ENCODE data around the gene PTPRD.

The PTPRD gene

DNA sequence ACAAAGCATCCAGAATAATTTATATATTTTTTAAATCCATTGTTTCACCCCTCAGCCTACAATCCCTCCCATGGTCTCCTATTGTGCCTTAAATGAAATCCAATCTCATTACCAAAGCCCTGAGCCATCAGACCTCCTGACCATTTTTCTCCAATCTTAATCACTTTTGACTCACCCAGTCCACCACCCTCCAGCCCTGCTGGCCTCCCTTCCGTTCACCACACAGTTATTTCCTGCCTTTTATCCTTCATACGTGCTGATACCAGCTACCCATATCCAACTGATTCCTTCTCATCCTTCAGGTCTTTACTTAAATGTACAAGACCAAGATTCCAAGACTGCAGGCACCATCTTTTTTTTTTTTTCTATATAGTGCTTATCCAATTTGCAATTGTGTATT is 1786.5 kb downstream of the PTPRD start:
- Histone ChIP-seq H3K27ac (ENCODE audit: low read depth, low read length, severe bottlenecking) (no peak overlapping the region), H3K36me3 (ENCODE audit: control insufficient read depth, insufficient read depth, low read length) (no peaks in the 10 kb centered on the region), H3K4me3 (ENCODE audit: extremely low read depth, insufficient read depth, low read length, poor library complexity, severe bottlenecking) (no peak overlapping the region), H3K4me1 (ENCODE audit: control insufficient read depth, insufficient read depth, low read length, poor library complexity, severe bottlenecking) (peaks cover 4% of the 10 kb centered on the region), H3K9me3 (ENCODE audit: control insufficient read depth, low read length) (no peaks in the 10 kb centered on the region)
- 73 to 89% methylated on average over 2 of the region's 2 CpGs for WGBS, 2 experiments (ENCODE audit: insufficient coverage in 2 of 2)

DNA sequence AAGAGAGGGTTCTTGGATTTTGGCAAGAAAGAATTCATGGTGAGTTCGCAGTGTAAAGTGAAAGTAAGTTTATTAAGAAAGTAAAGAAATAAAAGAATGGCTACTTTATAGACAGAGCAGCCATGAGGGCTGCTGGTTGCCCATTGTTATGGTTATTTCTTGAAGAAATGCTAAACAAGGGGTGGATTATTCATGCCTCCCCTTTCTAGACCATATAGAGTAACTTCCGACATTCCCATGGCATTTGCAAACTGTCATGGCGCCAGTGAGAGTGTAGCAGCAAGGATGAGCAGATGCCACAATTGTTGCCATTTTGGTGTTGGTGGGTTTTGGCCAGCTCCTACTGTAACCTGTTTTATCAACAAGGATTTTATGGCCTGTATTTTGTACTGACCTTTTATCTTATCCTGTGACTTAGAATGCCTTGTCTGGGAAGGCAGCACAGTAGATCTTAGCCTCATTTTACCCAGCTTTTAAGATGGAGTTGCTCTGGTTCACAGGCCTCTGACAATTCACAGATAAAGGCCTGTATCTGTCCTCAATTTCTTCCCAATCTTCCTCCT is 1787.1 kb downstream of the PTPRD start:
- Histone ChIP-seq H3K27ac (ENCODE audit: low read depth, low read length, severe bottlenecking) (no peak overlapping the region), H3K4me3 (ENCODE audit: extremely low read depth, insufficient read depth, low read length, poor library complexity, severe bottlenecking) (no peak overlapping the region), H3K4me1 (ENCODE audit: control insufficient read depth, insufficient read depth, low read length, poor library complexity, severe bottlenecking) (peaks cover 4% of the 10 kb centered on the region), H3K9me3 (ENCODE audit: control insufficient read depth, low read length) (no peaks in the 10 kb centered on the region), H3K36me3 (ENCODE audit: control insufficient read depth, insufficient read depth, low read length) (no peaks in the 10 kb centered on the region)
- 63 to 94% methylated on average over 2 to 3 of the region's 3 CpGs for WGBS, 2 experiments (ENCODE audit: insufficient coverage in 2 of 2)

DNA sequence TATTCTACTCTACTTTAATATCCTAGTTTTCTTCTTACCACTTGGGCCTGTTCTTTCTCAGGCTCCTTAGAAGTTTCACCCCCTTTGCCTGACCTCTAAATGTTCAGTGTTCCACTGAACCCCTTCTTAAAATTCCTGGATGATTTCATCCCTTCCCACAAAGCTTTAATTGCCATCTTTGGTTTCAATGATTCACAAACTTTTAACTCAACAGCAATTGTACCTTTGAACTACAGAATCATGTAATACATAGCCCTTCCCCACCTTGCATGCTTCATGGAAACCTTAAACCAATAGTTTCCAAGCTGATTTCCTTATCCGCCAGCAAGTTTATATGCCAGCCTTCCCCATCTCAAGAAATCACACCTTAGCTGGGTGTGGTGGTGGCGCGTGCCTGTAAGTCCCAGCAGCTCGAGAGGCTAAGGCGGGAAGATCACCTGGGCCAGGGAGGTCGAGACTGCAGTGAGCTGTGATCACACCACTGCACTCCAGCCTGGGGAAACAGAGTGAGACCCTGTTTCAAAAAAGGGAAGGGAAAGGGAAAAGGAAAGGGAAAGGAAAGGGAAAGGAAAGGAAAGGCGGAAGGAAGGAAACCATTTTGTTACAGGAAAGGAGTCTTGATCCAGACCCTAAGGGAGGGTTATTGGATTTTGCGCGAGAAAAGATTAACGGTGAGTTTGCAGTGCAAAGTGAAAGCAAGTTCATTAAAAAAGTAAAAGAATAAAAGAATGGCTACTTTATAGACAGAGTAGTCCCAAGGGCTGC is 1789.5 kb downstream of the PTPRD start:
- 92 to 100% methylated on average over 8 to 10 of the region's 10 CpGs for WGBS, 2 experiments (ENCODE audit: insufficient coverage in 2 of 2)
- Histone ChIP-seq H3K27ac (ENCODE audit: low read depth, low read length, severe bottlenecking) (no peak overlapping the region), H3K4me3 (ENCODE audit: extremely low read depth, insufficient read depth, low read length, poor library complexity, severe bottlenecking) (no peak overlapping the region)

DNA sequence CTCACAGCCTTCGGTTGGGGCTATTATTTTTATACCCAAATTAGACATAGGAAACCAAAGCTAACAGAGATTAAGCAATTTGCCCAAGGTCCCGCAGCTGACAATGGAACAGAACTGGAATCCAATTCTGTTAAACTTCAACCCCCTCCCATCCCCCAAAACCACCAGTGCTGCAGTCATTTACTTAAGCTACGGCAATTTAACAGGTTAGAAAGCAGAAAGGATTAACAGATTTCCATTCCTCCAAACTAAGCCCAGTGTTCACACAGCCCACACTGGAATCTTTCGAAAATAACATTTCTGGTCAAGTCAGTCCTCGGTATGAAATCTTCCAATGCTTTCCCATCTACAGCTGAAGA is 1790.2 kb downstream of the PTPRD start:
- H3K4me1 ChIP-seq (ENCODE audit: control insufficient read depth, insufficient read depth, low read length, poor library complexity, severe bottlenecking): peaks cover 4% of the 10 kb centered on the region
- no peak overlapping the region for H3K4me3 ChIP-seq (ENCODE audit: extremely low read depth, insufficient read depth, low read length, poor library complexity, severe bottlenecking)
- no peaks in the 10 kb centered on the region for H3K9me3 ChIP-seq (ENCODE audit: control insufficient read depth, low read length)
- 94 to 100% methylated on average over 3 to 5 of the region's 5 CpGs for WGBS, 2 experiments (ENCODE audit: insufficient coverage in 2 of 2)
- no peak overlapping the region for H3K27ac ChIP-seq (ENCODE audit: low read depth, low read length, severe bottlenecking)
- H3K36me3 ChIP-seq (ENCODE audit: control insufficient read depth, insufficient read depth, low read length): no peaks in the 10 kb centered on the region

More for the DNA sequence above, 1789.5 kb downstream of the PTPRD start:
- Histone ChIP-seq H3K36me3 (ENCODE audit: control insufficient read depth, insufficient read depth, low read length) (no peaks in the 10 kb centered on the region), H3K9me3 (ENCODE audit: control insufficient read depth, low read length) (no peaks in the 10 kb centered on the region), H3K4me1 (ENCODE audit: control insufficient read depth, insufficient read depth, low read length, poor library complexity, severe bottlenecking) (peaks cover 4% of the 10 kb centered on the region)

DNA sequence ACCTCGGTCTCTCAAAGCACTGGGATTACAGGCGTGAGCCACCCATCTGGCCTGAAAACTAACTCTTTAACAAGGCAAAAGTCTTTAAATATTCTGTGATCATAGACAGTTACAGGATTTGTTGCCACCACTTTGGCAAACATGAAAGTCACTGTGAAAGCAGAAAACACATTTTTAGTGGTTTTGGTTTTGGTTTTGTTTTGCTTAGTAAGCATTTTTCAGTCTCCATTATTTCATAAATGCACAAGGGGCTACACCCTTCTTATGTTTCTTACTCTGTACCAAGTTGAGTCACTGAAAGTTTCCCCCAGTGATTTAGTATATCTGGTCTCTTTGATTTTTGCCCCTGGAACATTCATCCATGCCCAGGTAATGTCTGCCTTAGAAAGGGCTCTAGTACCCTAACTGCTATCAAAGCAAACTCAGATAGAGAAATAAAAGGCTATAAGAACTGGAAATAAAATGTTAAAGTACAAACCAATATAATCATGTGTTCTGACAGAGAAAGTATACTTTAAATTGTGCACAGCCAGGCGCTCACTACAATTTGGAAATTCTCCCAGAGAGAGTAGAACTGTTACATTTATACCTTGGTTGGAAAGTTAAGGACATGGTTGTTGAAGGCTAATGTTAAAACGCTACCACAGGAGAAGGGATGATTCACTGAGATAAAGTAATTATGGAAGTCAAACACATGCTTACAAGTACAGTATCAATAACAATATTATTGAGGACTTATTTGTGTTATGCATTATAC is 1790.7 kb downstream of the PTPRD start:
- no peaks in the 10 kb centered on the region for H3K36me3 ChIP-seq (ENCODE audit: control insufficient read depth, insufficient read depth, low read length)
- no peak overlapping the region for H3K27ac ChIP-seq (ENCODE audit: low read depth, low read length, severe bottlenecking)
- no peaks in the 10 kb centered on the region for H3K9me3 ChIP-seq (ENCODE audit: control insufficient read depth, low read length)
- WGBS, 2 experiments (ENCODE audit: insufficient coverage in 2 of 2): 90 to 100% methylated on average over 2 of the region's 4 CpGs
- H3K4me1 ChIP-seq (ENCODE audit: control insufficient read depth, insufficient read depth, low read length, poor library complexity, severe bottlenecking): peaks cover 8% of the 10 kb centered on the region
- no peak overlapping the region for H3K4me3 ChIP-seq (ENCODE audit: extremely low read depth, insufficient read depth, low read length, poor library complexity, severe bottlenecking)

DNA sequence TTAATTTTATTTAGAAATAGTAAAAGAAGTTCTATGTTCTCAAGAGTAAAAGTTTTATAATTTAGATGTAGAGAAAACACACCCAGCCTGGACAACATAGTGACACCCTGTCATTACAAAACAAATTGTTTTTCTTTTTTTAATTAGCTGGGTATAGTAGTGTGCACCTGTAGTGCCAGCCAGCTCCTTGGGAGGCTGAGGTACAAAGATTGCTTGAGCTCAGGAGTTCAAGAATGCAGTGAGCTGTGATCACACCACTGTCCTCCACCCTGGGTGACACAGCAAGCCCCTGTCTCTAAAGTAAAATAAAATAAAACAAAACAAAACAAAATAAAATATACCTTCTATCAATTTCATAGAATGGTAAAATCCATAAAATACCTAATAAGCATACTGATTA is 1795.5 kb downstream of the PTPRD start:
- Histone ChIP-seq H3K36me3 (ENCODE audit: control insufficient read depth, insufficient read depth, low read length) (peaks cover 4% of the 10 kb centered on the region), H3K27ac (ENCODE audit: low read depth, low read length, severe bottlenecking) (no peak overlapping the region), H3K4me3 (ENCODE audit: extremely low read depth, insufficient read depth, low read length, poor library complexity, severe bottlenecking) (no peak overlapping the region), H3K9me3 (ENCODE audit: control insufficient read depth, low read length) (no peaks in the 10 kb centered on the region), H3K4me1 (ENCODE audit: control insufficient read depth, insufficient read depth, low read length, poor library complexity, severe bottlenecking) (peaks cover 20% of the 10 kb centered on the region)

DNA sequence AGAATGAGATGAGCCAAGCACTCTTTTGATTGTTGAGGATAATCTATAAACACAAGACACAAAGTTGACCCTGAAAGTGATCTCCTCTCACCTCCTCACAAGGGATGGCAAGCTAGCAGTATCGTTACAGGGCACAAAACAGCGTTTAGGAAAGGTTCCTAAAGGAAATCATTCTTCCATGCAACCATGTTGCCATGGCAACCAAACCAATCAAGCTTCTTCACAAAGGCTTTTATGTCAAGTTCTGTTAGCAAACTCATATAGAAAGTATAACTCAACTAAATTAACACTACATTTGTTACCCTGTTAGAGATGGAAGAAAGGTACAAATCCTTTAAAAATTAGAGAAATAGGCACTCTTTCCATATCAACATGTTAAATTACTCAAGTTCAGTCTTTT is 1796.4 kb downstream of the PTPRD start:
- no peaks in the 10 kb centered on the region for H3K9me3 ChIP-seq (ENCODE audit: control insufficient read depth, low read length)
- H3K4me3 ChIP-seq (ENCODE audit: extremely low read depth, insufficient read depth, low read length, poor library complexity, severe bottlenecking): no peak overlapping the region
- peaks cover 8% of the 10 kb centered on the region for H3K36me3 ChIP-seq (ENCODE audit: control insufficient read depth, insufficient read depth, low read length)
- peak overlapping the region; percentile 85 for H3K27ac ChIP-seq (ENCODE audit: low read depth, low read length, severe bottlenecking)
- WGBS, 2 experiments (ENCODE audit: insufficient coverage in 2 of 2): no CpG with 5 or more reads among the region's 2 CpGs
- H3K4me1 ChIP-seq (ENCODE audit: control insufficient read depth, insufficient read depth, low read length, poor library complexity, severe bottlenecking): peaks cover 20% of the 10 kb centered on the region

DNA sequence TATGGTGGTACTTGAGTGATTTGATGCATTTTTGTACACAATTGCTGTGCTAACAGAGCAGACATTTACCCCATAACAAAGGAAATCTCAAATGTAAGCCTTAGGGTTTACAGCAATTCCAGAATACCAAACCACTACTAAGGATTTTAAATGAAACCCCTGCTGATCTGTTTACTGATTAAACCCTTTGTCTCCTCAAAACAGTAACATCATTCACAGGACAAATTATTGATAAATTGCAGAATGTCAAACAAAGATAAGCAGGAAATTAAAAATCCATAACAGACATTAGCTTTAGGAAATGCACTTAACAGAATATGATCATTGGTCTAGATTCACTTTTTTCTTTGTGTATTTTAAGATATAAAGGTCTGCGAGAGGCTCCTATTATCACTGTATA is 1796.9 kb downstream of the PTPRD start:
- Histone ChIP-seq H3K9me3 (ENCODE audit: control insufficient read depth, low read length) (no peaks in the 10 kb centered on the region), H3K4me1 (ENCODE audit: control insufficient read depth, insufficient read depth, low read length, poor library complexity, severe bottlenecking) (peaks cover 20% of the 10 kb centered on the region), H3K27ac (ENCODE audit: low read depth, low read length, severe bottlenecking) (peak overlapping the region; percentile 85), H3K36me3 (ENCODE audit: control insufficient read depth, insufficient read depth, low read length) (peaks cover 12% of the 10 kb centered on the region), H3K4me3 (ENCODE audit: extremely low read depth, insufficient read depth, low read length, poor library complexity, severe bottlenecking) (no peak overlapping the region)
- no CpG with 5 or more reads among the region's 1 CpG for WGBS, 2 experiments (ENCODE audit: insufficient coverage in 2 of 2)

DNA sequence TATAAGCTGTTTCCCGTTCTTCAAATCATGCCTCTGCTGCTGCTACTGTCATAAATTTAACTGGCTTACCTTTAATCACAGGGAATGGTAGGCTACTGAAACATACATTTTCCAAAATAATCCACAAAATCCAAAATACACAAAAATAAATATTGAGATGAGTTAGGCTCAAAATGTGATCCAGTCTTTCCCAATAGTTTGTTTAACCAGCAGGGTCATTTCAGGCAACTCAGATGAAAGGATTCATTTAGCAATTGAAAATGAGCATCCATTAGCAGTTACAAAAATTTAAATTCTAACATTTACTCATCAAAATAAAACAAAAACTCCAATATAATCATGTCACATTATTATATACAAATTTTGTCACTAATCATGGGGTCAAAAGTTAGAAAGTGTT is 1797.6 kb downstream of the PTPRD start:
- WGBS, 2 experiments (ENCODE audit: insufficient coverage in 2 of 2): no CpG with 5 or more reads among the region's 1 CpG
- H3K27ac ChIP-seq (ENCODE audit: low read depth, low read length, severe bottlenecking): no peak overlapping the region

DNA sequence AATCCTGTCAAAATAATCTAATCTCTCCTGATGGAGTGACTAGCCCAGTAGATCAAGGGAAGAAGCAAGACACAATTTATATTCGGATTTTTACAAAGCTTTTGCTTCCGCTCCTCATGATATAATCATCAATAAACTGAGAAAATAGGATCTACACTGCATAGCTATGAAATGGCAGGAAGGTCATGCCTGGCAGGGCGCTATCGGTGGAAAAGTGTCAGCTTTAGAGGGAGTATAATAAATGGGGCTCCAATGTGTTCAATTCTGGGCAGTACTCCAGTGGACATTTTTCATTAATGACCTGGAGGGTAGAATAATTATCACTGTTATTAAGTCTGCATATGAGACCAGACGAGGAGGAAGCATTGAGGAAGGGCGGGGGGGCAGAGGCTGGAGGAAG is 1799.9 kb downstream of the PTPRD start:
- 98 to 100% methylated on average over 1 to 4 of the region's 6 CpGs for WGBS, 2 experiments (ENCODE audit: insufficient coverage in 2 of 2)
- H3K9me3 ChIP-seq (ENCODE audit: control insufficient read depth, low read length): no peaks in the 10 kb centered on the region
- peaks cover 20% of the 10 kb centered on the region for H3K4me1 ChIP-seq (ENCODE audit: control insufficient read depth, insufficient read depth, low read length, poor library complexity, severe bottlenecking)
- peaks cover 15% of the 10 kb centered on the region for H3K36me3 ChIP-seq (ENCODE audit: control insufficient read depth, insufficient read depth, low read length)
- H3K27ac ChIP-seq (ENCODE audit: low read depth, low read length, severe bottlenecking): no peak overlapping the region
- no peak overlapping the region for H3K4me3 ChIP-seq (ENCODE audit: extremely low read depth, insufficient read depth, low read length, poor library complexity, severe bottlenecking)

More for the DNA sequence above, 1797.6 kb downstream of the PTPRD start:
- Histone ChIP-seq H3K9me3 (ENCODE audit: control insufficient read depth, low read length) (no peaks in the 10 kb centered on the region), H3K4me1 (ENCODE audit: control insufficient read depth, insufficient read depth, low read length, poor library complexity, severe bottlenecking) (peaks cover 20% of the 10 kb centered on the region), H3K4me3 (ENCODE audit: extremely low read depth, insufficient read depth, low read length, poor library complexity, severe bottlenecking) (no peak overlapping the region), H3K36me3 (ENCODE audit: control insufficient read depth, insufficient read depth, low read length) (peaks cover 15% of the 10 kb centered on the region)

DNA sequence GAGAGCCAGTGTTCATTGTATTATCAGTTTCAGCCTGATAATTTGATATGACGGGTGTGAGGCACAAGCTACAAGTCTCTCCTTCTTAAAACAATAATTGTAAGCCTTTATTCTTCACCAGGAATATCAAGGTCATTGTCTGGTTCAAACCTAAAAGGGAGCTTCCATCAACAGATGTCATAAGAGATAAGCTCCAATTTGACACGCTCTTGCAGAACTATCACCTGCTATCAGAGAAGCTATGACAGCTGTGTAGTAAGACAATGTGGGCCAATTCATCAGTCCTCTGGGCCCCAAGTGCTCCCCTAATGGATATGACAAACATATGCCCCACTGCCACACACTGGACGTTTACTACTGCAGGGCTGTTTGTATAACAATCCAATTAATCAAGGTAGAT is 1803.1 kb downstream of the PTPRD start:
- H3K27ac ChIP-seq (ENCODE audit: low read depth, low read length, severe bottlenecking): no peak overlapping the region

More for the DNA sequence above, 1803.1 kb downstream of the PTPRD start:
- WGBS, 2 experiments (ENCODE audit: insufficient coverage in 2 of 2): 84% methylated on average over 2 of the region's 3 CpGs; no CpG with 5 or more reads in 1 of the 2 experiments
- Histone ChIP-seq H3K36me3 (ENCODE audit: control insufficient read depth, insufficient read depth, low read length) (peaks cover 15% of the 10 kb centered on the region), H3K4me1 (ENCODE audit: control insufficient read depth, insufficient read depth, low read length, poor library complexity, severe bottlenecking) (no peaks in the 10 kb centered on the region), H3K4me3 (ENCODE audit: extremely low read depth, insufficient read depth, low read length, poor library complexity, severe bottlenecking) (no peak overlapping the region), H3K9me3 (ENCODE audit: control insufficient read depth, low read length) (no peaks in the 10 kb centered on the region)

All from mesodermal cell (in vitro differentiated cells).